ENCODE results near the gene PRICKLE4. TPM values are rescaled to one million over a fixed set of nuclear protein-coding genes. Genes with fewer than 3 reads are reported as not detected.

Gene PRICKLE4
- total RNA-seq, 1 donor from 2014 or later = 6.4 TPM

DNA sequence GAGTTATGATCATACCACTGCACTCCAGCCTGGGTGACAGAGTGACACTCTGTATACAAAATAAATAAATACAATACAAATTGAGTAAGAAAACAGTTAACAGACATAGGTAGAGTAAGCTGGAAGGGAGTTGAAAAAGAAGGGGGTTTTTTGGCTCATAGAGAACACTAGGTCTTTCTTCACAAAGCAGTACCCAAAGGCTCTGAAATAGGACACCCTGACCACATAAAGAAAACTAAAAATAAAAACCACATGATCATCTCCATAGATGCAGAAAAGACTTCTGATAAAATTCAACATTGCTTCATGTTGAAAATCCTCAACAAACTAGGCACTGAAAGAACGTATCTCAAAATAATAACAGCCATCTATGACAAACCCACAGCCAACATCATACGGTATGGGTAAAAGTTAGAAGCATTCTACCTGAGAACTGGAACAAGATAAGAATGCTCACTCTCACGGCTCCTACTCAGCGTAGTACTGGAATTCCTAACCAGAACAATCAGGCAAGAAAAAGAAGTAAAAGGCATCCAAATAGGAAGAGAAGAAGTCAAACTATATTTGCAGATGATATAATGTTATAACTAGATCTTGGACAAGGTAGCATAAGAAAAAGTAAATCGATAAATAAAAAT is 55.6 kb downstream of the PRICKLE4 start:
- no peak for DNase-seq (ENCODE audit: extremely low read depth, low read depth, low spot score)

DNA sequence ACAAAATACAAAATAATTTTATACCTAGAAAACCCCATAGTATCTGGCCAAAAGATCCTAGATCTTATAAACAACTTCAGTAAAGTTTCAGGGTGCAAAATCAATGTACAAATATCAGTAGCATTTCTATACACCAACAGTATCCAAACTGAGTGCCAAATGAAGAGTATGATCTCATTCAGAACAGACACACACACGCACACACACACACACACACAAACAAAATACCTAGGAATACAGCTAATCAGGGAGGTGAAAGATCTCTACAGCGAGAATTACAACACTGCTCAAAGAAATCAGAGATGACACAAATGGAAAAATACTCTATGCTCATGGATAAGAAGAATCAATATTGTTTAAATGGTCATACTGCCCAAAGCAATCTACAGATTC is 56.1 kb downstream of the PRICKLE4 start:
- no peak for DNase-seq (ENCODE audit: extremely low read depth, low read depth, low spot score)

Other genes starting within 250 kb of the PRICKLE4 start
- gene FOXP4, start 234.4 kb upstream of the PRICKLE4 start, total RNA-seq = 7.3 and 10.7 TPM in 2 replicates
- 28.2 and 34.7 TPM in 2 replicates for gene MDFI, start 142.3 kb upstream of the PRICKLE4 start, total RNA-seq
- gene TFEB, start 45.2 kb upstream of the PRICKLE4 start, total RNA-seq = 3.2 and 4.4 TPM in 2 replicates
- gene PGC, start 33.4 kb upstream of the PRICKLE4 start, total RNA-seq = not detected in 2 replicates
- gene FRS3, start 882 bp upstream of the PRICKLE4 start, total RNA-seq = 1.6 and 3.4 TPM in 2 replicates
- 169 and 172 TPM in 2 replicates for gene TOMM6, start 6.9 kb downstream of the PRICKLE4 start, total RNA-seq
- 1.8 and 4.1 TPM in 2 replicates for gene USP49, start 114.6 kb downstream of the PRICKLE4 start, total RNA-seq
- 22.0 and 22.6 TPM in 2 replicates for gene MED20, start 140.4 kb downstream of the PRICKLE4 start, total RNA-seq
- 11.5 and 24.3 TPM in 2 replicates for gene BYSL, start 140.7 kb downstream of the PRICKLE4 start, total RNA-seq
- gene CCND3, start 161.0 kb downstream of the PRICKLE4 start, total RNA-seq = 82.9 and 99.4 TPM in 2 replicates

All from glomerular endothelial cell (primary cell).